AG09319 (cell line): ENCODE measurements around the gene RAP2C.

Experiments used
- DNase-seq: peaks from one replicate; pipeline ENCODE4 v3.0.0-alpha.2; 2010; ENCODE audit warnings: low read depth; ENCODE audit errors: extremely low read depth
- TF ChIP-seq, protein P1 (sequence below): IDR thresholded peaks from 2 replicates; pipeline ENCODE4 v1.5.1; 2011; ENCODE audit warnings: low read depth, mild to moderate bottlenecking, inconsistent platforms, low read length, moderate library complexity

RAP2C gene

DNA sequence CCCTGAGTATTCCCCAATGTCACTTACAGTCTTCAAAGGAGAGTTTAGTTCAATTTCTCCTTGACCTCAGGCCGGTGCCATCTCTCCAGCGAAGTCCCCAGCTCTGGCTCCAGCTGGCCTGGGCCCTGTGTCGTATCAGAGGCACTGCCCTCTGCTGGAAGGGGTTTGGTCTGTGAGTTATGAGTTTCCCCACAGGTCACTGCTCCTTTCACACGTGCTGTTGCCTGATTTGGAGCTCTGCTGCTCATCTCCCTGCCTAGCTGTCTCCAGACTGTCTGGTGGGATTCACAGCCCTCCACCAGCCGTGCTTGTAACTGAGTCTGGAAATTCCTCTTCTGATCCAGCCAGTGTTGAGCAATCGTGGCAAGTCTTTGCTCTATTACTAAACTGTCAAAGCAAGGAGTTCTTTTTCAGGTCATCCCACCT, at the start of gene RAP2C:
RAP2C (minus strand) TSS at position 105 of the 426 bp plus-strand sequence. CDS start 2,179 bp downstream, outside the sequence.
- TF ChIP-seq, protein P1, sequence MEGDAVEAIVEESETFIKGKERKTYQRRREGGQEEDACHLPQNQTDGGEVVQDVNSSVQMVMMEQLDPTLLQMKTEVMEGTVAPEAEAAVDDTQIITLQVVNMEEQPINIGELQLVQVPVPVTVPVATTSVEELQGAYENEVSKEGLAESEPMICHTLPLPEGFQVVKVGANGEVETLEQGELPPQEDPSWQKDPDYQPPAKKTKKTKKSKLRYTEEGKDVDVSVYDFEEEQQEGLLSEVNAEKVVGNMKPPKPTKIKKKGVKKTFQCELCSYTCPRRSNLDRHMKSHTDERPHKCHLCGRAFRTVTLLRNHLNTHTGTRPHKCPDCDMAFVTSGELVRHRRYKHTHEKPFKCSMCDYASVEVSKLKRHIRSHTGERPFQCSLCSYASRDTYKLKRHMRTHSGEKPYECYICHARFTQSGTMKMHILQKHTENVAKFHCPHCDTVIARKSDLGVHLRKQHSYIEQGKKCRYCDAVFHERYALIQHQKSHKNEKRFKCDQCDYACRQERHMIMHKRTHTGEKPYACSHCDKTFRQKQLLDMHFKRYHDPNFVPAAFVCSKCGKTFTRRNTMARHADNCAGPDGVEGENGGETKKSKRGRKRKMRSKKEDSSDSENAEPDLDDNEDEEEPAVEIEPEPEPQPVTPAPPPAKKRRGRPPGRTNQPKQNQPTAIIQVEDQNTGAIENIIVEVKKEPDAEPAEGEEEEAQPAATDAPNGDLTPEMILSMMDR = peak; percentile 65

DNA sequence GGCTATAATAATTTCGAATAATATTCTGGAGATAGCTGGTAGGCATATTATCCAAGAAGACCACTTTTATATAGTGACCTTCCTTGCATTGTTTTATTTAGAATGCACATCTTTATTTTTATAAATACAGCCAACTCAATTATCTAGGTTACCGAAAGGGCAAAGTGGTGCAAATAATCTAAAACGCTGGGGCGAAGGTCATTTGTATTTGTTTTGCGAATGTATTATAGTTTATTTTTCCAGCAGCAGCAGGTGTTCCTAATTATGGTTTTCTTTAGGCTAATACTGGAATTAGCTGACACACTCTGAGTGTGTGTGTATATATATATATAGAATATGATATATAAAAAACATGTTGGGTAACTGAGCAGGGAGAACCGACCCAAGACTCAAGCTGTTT, 48.1 kb upstream of the RAP2C start:
- TF ChIP-seq, protein P1 = no peak
- DNase-seq = no peak

More for the DNA sequence above, at the start of gene RAP2C:
- no peak for DNase-seq

DNA sequence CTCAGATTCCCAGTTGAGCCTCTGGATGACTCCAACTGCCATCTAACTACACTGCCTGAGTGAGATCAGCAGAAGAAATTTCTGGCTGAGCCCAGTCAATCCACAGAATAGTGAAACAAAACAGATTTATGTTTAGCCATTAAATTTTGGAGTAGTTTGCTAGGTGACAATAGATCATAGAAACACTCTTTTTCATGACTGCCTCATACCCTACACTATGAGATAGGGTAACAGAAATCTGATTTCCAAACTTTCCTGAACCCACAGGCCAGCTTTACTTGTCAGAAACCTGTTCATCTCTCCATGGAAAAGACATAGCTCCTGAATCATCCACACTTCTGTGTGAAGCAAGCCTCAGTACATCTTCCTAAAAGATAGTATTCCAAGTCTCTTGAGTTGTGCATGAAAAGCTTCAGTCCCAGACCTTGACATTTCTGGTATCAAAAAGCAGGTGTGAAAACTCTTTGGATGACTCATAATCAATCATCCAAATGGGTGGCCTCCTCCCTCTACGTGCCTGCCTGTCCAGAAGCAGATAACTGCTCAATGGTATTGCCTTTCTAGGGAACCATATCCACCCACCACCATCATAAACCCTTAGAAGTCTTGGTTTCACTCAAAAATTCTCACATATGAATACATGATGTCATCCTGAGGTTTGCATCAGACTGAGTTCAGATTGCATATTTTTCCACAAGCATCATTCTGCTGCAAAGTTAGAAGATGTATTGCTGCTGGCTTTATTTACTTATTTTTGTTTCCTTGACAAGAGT, 47.5 kb upstream of the RAP2C start:
- peak; percentile 16 for DNase-seq
- TF ChIP-seq, protein P1 = no peak

DNA sequence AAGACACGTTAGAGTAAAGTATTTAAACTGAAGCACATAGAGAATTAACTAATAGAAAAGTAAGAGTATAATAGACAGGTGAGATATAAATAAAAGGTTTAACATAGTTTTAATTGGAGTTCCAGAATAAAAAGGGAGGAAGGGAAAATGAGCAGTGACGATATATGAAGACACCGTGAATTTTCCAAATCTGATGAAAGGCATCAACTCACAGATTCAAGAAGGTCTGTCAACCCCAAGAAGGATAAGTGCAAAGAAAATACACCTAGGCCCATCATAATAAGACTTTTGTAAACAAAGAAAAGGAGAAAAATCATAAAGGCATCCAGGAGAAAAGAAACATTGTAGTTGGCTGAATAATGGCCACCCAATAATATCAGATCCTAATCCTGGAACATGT, 43.9 kb upstream of the RAP2C start:
- DNase-seq = no peak
- TF ChIP-seq, protein P1 = no peak

DNA sequence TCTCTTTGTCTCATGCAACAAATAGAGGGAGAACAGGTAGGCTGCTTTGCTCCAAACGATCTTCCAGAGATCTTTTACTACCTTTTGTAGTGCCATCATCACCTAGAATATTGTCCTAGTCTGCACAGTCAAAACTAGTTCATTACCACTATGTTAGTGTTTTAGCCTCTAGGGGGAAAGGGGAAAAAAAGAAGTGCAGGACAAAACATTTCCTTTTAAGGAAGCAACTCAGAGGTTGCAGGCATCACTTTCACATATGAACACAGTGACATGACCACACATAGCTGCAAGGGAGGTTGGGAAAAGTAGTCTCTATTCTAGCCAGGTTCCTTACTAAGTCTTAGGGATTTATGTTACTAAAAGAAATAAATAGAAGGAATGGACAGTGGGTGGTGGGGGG, 39.3 kb upstream of the RAP2C start:
- no peak for DNase-seq
- TF ChIP-seq, protein P1 = no peak

DNA sequence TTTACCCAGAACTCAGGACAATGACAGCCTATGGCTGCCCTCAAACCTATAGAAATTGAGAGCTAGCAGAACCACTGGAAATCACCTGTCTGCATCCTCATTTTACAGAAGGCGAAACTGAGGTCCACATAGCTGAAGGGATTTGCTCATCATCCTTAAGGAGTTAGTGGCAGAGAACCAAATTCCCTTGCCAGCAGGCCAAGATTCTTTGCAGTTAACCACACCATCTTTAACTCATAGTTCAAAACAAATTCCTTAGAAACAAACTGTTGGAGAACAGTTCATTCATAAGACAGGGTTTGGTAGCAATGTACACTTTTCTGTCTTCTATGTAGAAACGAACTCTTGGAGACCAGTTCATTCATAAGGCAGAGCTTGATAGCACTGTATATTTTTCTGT, 37.9 kb upstream of the RAP2C start:
- no peak for DNase-seq
- TF ChIP-seq, protein P1 = no peak

DNA sequence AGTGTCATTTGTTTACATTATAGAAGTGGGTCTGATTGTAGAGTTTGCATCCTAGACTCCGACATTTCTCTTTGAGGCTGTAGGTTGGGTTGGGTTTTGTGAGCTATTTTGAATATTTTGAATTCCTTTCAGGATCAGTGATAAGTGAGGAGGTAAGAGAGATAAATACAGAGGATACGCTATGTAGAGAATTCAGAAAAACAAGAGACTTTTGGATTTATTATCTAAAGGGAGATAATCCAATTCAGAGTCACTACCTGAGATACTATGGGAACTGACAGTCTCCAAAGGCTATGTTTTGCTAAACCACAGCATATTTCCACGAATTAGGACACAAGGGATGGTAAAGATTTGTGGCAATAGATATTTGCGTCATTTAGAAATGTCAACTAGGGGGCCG, 16.9 kb upstream of the RAP2C start:
- TF ChIP-seq, protein P1 = no peak
- no peak for DNase-seq
